ENCODE results near the gene MLH1. TPM values are rescaled to one million over a fixed set of nuclear protein-coding genes. Genes with fewer than 3 reads are reported as not detected.

The MLH1 gene
- total and polyA plus RNA-seq, 7 donors: 9.0 to 60.3 (median 27.2) TPM

GRCh38 chr3:37016903-37017302 lies 23.6 kb downstream of the MLH1 start:
- WGBS, 2 donors: 96 to 97% methylated on average over 8 of the region's 8 CpGs
- intact Hi-C loops (cut with DNase I): no loop called here
- Histone ChIP-seq H3K27ac (no peak overlapping the region), H3K27me3 (no peaks in the 10 kb centered on the region), H3K36me3 (peaks cover 16 to 97% (median 69%) of the 10 kb centered on the region in 4 donors), H3K4me3 (no peak overlapping the region), H3K4me1 (no peaks in the 10 kb centered on the region), H3K9me3 (no peaks in the 10 kb centered on the region)
- no peak for DNase-seq
- TF ChIP-seq POLR2AphosphoS5 (IDR thresholded peaks at IDR 0.05): no peak
- no peak for TF ChIP-seq POLR2A (IDR thresholded peaks at IDR 0.05)
- no peak for TF ChIP-seq EP300 (IDR thresholded peaks at IDR 0.05)
- no peak for TF ChIP-seq CTCF (IDR thresholded peaks at IDR 0.05)

- no peak overlapping the region for H3K4me3 ChIP-seq
- H3K27me3 ChIP-seq: no peaks in the 10 kb centered on the region
- TF ChIP-seq CTCF (IDR thresholded peaks at IDR 0.05): no peak
- TF ChIP-seq POLR2A (IDR thresholded peaks at IDR 0.05): no peak
- no peak for TF ChIP-seq EP300 (IDR thresholded peaks at IDR 0.05)
- no peak for TF ChIP-seq POLR2AphosphoS5 (IDR thresholded peaks at IDR 0.05)
- no peaks in the 10 kb centered on the region for H3K9me3 ChIP-seq
- no peak overlapping the region for H3K27ac ChIP-seq
- intact Hi-C loops (cut with DNase I): no loop called here
- H3K36me3 ChIP-seq: peaks cover 12 to 97% (median 71%) of the 10 kb centered on the region in 4 donors
- DNase-seq: no peak
- H3K4me1 ChIP-seq: no peaks in the 10 kb centered on the region
- WGBS, 2 donors: 97 to 99% methylated on average over 3 of the region's 3 CpGs
Observed at GRCh38 chr3:37017683-37018082, 24.4 kb downstream of the MLH1 start.

- Histone ChIP-seq H3K27ac (no peak overlapping the region), H3K27me3 (no peaks in the 10 kb centered on the region), H3K4me3 (no peak overlapping the region), H3K36me3 (peaks cover 4 to 92% (median 46%) of the 10 kb centered on the region in 4 donors), H3K9me3 (no peaks in the 10 kb centered on the region), H3K4me1 (no peaks in the 10 kb centered on the region)
- no peak for TF ChIP-seq EP300 (IDR thresholded peaks at IDR 0.05)
- peak in 2 of 4 experiments; percentile 33 to 35 for TF ChIP-seq CTCF (IDR thresholded peaks at IDR 0.05)
- intact Hi-C loops (cut with DNase I): no loop called here
- no peak for DNase-seq
- 94 to 95% methylated on average over 2 of the region's 2 CpGs for WGBS, 2 donors
Observed at GRCh38 chr3:37024092-37024491, 30.8 kb downstream of the MLH1 start.

GRCh38 chr3:37024820-37025405 lies 31.6 kb downstream of the MLH1 start:
- no peak overlapping the region for H3K27ac ChIP-seq
- TF ChIP-seq POLR2AphosphoS5 (IDR thresholded peaks at IDR 0.05) (no peak), EP300 (IDR thresholded peaks at IDR 0.05) (no peak), CTCF (IDR thresholded peaks at IDR 0.05) (no peak), POLR2A (IDR thresholded peaks at IDR 0.05) (no peak)
- no peaks in the 10 kb centered on the region for H3K27me3 ChIP-seq
- H3K4me1 ChIP-seq: peaks cover 0 to under 1% (median 0%) of the 10 kb centered on the region in 4 donors
- DNase-seq: no peak
- H3K36me3 ChIP-seq: peaks cover 4 to 92% (median 42%) of the 10 kb centered on the region in 4 donors
- 91 to 95% methylated on average over 3 of the region's 3 CpGs for WGBS, 2 donors
- H3K9me3 ChIP-seq: no peaks in the 10 kb centered on the region
- intact Hi-C loops (cut with DNase I): no loop called here
- no peak overlapping the region for H3K4me3 ChIP-seq

Measured in sigmoid colon (tissue), 7 donors.